Karpas-422 (cell line): ENCODE data around the gene IDI2. TPM values are rescaled to one million over a fixed set of nuclear protein-coding genes. Genes with fewer than 3 reads are reported as not detected.

Source experiments
- DNase-seq: peaks from one replicate; pipeline ENCODE4 v3.0.0-alpha.2; 2015
- H2AFZ ChIP-seq: fragments of 200-600 bp; sonication (generic); 2 replicates; pipeline ENCODE4 v1.6.1; 2014; ENCODE audit warnings: antibody characterized with exemption, low read length, mixed read lengths
- H3K27ac ChIP-seq: fragments of 200-600 bp; sonication (generic); 2 replicates; pipeline ENCODE4 v1.5.1; 2014; ENCODE audit warnings: mild to moderate bottlenecking, low read length, moderate library complexity
- H3K27me3 ChIP-seq: fragments of 200-600 bp; sonication (generic); 2 replicates; pipeline ENCODE4 v1.6.1; 2014; ENCODE audit warnings: low read length, mixed read lengths
- H3K36me3 ChIP-seq: fragments of 200-600 bp; sonication (generic); 2 replicates; pipeline ENCODE4 v1.6.1; 2014; ENCODE audit warnings: low read length, mixed read lengths; ENCODE audit not compliant: insufficient read depth
- H3K4me1 ChIP-seq: fragments of 200-600 bp; sonication (generic); 2 replicates; pipeline ENCODE4 v1.6.1; 2014; ENCODE audit warnings: mild to moderate bottlenecking, low read length, mixed read lengths
- H3K4me2 ChIP-seq: fragments of 200-600 bp; sonication (generic); 2 replicates; pipeline ENCODE4 v1.6.1; 2014; ENCODE audit warnings: low read length, low read depth, mild to moderate bottlenecking; ENCODE audit not compliant: poor library complexity, severe bottlenecking
- H3K4me3 ChIP-seq: fragments of 200-600 bp; sonication (generic); 2 replicates; pipeline ENCODE4 v1.5.1; 2014; ENCODE audit warnings: mild to moderate bottlenecking, antibody characterized with exemption, low read length, mixed read lengths
- H3K79me2 ChIP-seq: fragments of 200-600 bp; sonication (generic); 2 replicates; pipeline ENCODE4 v1.6.1; 2014; ENCODE audit warnings: mild to moderate bottlenecking, low read length, mixed read lengths
- H3K9ac ChIP-seq: fragments of 200-600 bp; sonication (generic); 2 replicates; pipeline ENCODE4 v1.6.0; 2014; ENCODE audit warnings: low read length
- H3K9me2 ChIP-seq: fragments of 200-600 bp; sonication (generic), shearing (Covaris generic); replicated peaks from 2 replicates; pipeline ENCODE4 v1.6.0; 2014; ENCODE audit warnings: mild to moderate bottlenecking, low read length, moderate library complexity; ENCODE audit not compliant: insufficient read depth
- H3K9me3 ChIP-seq: fragments of 300-700, 200-600 bp; sonication (generic); 2 replicates; pipeline ENCODE4 v1.6.1; 2014; ENCODE audit warnings: low read length, mixed read lengths
- H4K20me1 ChIP-seq: fragments of 200-600 bp; sonication (generic); 2 replicates; pipeline ENCODE4 v1.6.1; 2014; ENCODE audit warnings: mild to moderate bottlenecking, antibody characterized with exemption, low read length, low read depth; ENCODE audit not compliant: insufficient read depth
- total RNA-seq: library from RNA; depleted of rRNA; stranded (reverse); fragments of >200 nt; shearing (Covaris generic); gene quantifications from 2 replicates; pipeline ENCODE4 v1.2.3, GENCODE V29; 2014; ENCODE audit warnings: low replicate concordance

IDI2 gene
- total RNA-seq, 1 experiment from 2014 or later = not detected

GRCh38 chr10:1034758-1035157 is 9.1 kb upstream of the IDI2 start:
- Histone ChIP-seq H3K4me1 (peaks cover 13% of the 10 kb centered on the region), H3K9me3 (no peaks in the 10 kb centered on the region), H3K27ac (no peak overlapping the region), H3K9me2 (no peaks in the 10 kb centered on the region), H3K4me2 (no peak overlapping the region), H3K36me3 (peaks cover 8% of the 10 kb centered on the region; the same call in 1 of the 2 replicates), H4K20me1 (no peaks in the 10 kb centered on the region), H3K4me3 (no peak overlapping the region), H3K27me3 (no peaks in the 10 kb centered on the region), H3K9ac (no peak overlapping the region), H2AFZ (no peak overlapping the region), H3K79me2 (no peaks in the 10 kb centered on the region)
- DNase-seq = no peak

DNA sequence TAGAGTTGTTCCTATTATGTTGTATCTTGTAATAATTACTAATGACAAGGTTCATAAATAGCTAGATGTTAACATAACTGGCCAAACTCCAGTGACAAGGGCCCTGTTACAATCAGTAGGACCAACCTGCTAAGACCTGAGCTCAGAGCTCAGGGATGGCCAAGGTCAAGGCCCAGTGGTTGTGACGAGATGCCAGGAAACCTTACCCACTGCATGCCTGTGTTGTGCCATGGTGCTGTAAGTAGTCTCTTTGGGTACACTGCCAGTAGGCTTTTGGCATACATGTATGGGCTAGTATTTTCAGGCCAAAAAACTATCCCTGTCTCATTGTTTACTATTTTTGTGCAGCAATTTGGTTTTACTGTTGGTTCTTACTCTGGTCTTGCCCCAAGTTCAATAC is 7.9 kb upstream of the IDI2 start:
- no peak overlapping the region for H3K9ac ChIP-seq
- H3K4me1 ChIP-seq = peaks cover 4% of the 10 kb centered on the region; the same call in 1 of the 2 replicates
- no peak overlapping the region for H3K4me3 ChIP-seq
- no peaks in the 10 kb centered on the region for H3K79me2 ChIP-seq
- H3K9me3 ChIP-seq = no peaks in the 10 kb centered on the region
- H3K27ac ChIP-seq = no peak overlapping the region
- no peaks in the 10 kb centered on the region; the same call in 1 of the 2 replicates for H3K36me3 ChIP-seq
- no peaks in the 10 kb centered on the region for H3K27me3 ChIP-seq
- no peaks in the 10 kb centered on the region for H3K9me2 ChIP-seq
- DNase-seq = no peak
- H2AFZ ChIP-seq = no peak overlapping the region
- no peaks in the 10 kb centered on the region for H4K20me1 ChIP-seq
- no peak overlapping the region for H3K4me2 ChIP-seq

- no peak overlapping the region for H2AFZ ChIP-seq
- no peaks in the 10 kb centered on the region for H3K4me1 ChIP-seq
- peaks cover 4% of the 10 kb centered on the region; the same call in 1 of the 2 replicates for H3K36me3 ChIP-seq
- H3K27me3 ChIP-seq = no peaks in the 10 kb centered on the region
- no peak overlapping the region for H3K4me2 ChIP-seq
- no peaks in the 10 kb centered on the region for H3K9me3 ChIP-seq
- no peaks in the 10 kb centered on the region for H4K20me1 ChIP-seq
- no peak overlapping the region for H3K27ac ChIP-seq
- no peak overlapping the region for H3K4me3 ChIP-seq
- no peak for DNase-seq
- H3K9me2 ChIP-seq = no peaks in the 10 kb centered on the region
- H3K79me2 ChIP-seq = no peaks in the 10 kb centered on the region
- no peak overlapping the region for H3K9ac ChIP-seq
Measured at GRCh38 chr10:1029838-1030237, 4.2 kb upstream of the IDI2 start.

- Histone ChIP-seq H3K9ac (no peak overlapping the region), H3K27ac (no peak overlapping the region), H3K4me1 (no peaks in the 10 kb centered on the region), H4K20me1 (no peaks in the 10 kb centered on the region), H3K79me2 (no peaks in the 10 kb centered on the region), H3K27me3 (no peaks in the 10 kb centered on the region), H3K9me3 (no peaks in the 10 kb centered on the region), H2AFZ (no peak overlapping the region), H3K9me2 (no peaks in the 10 kb centered on the region), H3K4me3 (no peak overlapping the region), H3K4me2 (no peak overlapping the region), H3K36me3 (peaks cover 8% of the 10 kb centered on the region; the same call in 1 of the 2 replicates)
- DNase-seq = no peak
Measured at GRCh38 chr10:1026578-1026977, 919 bp upstream of the IDI2 start.

- Histone ChIP-seq H3K9me2 (no peaks in the 10 kb centered on the region), H3K27me3 (no peaks in the 10 kb centered on the region)
Measured at GRCh38 chr10:1024103-1024502, 1.6 kb downstream of the IDI2 start.

DNA sequence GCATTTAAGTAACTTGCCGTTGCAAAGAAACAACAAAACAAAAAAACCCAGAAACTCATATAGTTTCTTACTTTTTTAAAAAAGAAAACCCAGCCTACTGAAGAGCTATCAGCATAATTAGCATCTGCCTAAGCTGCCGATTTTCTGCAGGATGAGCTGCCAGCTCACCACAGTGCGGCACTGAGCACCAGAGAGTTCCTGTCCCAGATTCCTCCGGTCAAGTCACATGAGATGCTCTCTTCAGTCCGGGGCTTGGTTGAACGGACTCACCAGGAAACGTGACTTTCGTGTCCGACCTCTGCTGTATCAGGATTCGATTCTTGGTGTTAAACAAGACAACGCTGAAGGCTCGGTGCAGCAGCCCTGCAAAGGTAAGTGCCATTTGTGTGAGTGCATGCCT is 3.2 kb downstream of the IDI2 start:
- Histone ChIP-seq H3K27ac (no peak overlapping the region), H3K9me3 (no peaks in the 10 kb centered on the region), H4K20me1 (no peaks in the 10 kb centered on the region), H3K9ac (no peak overlapping the region), H2AFZ (no peak overlapping the region), H3K79me2 (no peaks in the 10 kb centered on the region), H3K4me1 (no peaks in the 10 kb centered on the region), H3K4me2 (no peak overlapping the region), H3K27me3 (no peaks in the 10 kb centered on the region), H3K36me3 (peaks cover 27% of the 10 kb centered on the region), H3K4me3 (no peak overlapping the region), H3K9me2 (no peaks in the 10 kb centered on the region)
- DNase-seq = no peak

More at GRCh38 chr10:1024103-1024502, 1.6 kb downstream of the IDI2 start:
- H3K4me3 ChIP-seq = no peak overlapping the region
- no peaks in the 10 kb centered on the region for H3K79me2 ChIP-seq
- no peak overlapping the region for H3K9ac ChIP-seq
- DNase-seq = no peak
- no peak overlapping the region for H3K27ac ChIP-seq
- no peaks in the 10 kb centered on the region for H4K20me1 ChIP-seq
- H3K9me3 ChIP-seq = no peaks in the 10 kb centered on the region
- H3K4me2 ChIP-seq = no peak overlapping the region
- no peaks in the 10 kb centered on the region for H3K4me1 ChIP-seq
- no peak overlapping the region for H2AFZ ChIP-seq
- peaks cover 20% of the 10 kb centered on the region for H3K36me3 ChIP-seq

GRCh38 chr10:1020958-1021357 is 4.7 kb downstream of the IDI2 start:
- Histone ChIP-seq H3K36me3 (peaks cover 37% of the 10 kb centered on the region), H3K4me1 (no peaks in the 10 kb centered on the region), H3K79me2 (no peaks in the 10 kb centered on the region), H3K4me2 (no peak overlapping the region), H3K9me2 (no peaks in the 10 kb centered on the region), H4K20me1 (no peaks in the 10 kb centered on the region), H3K9me3 (no peaks in the 10 kb centered on the region), H2AFZ (no peak overlapping the region), H3K4me3 (no peak overlapping the region), H3K27ac (no peak overlapping the region), H3K27me3 (no peaks in the 10 kb centered on the region), H3K9ac (no peak overlapping the region)
- no peak for DNase-seq

- H4K20me1 ChIP-seq = no peaks in the 10 kb centered on the region
- H3K4me1 ChIP-seq = no peaks in the 10 kb centered on the region
- no peak overlapping the region for H3K27ac ChIP-seq
- H3K27me3 ChIP-seq = no peaks in the 10 kb centered on the region
- H3K9ac ChIP-seq = no peak overlapping the region
- DNase-seq = no peak
- no peak overlapping the region for H3K4me3 ChIP-seq
- H3K79me2 ChIP-seq = no peaks in the 10 kb centered on the region
- H3K9me3 ChIP-seq = no peaks in the 10 kb centered on the region
- no peak overlapping the region for H3K4me2 ChIP-seq
- no peak overlapping the region for H2AFZ ChIP-seq
- peaks cover 37% of the 10 kb centered on the region for H3K36me3 ChIP-seq
- no peaks in the 10 kb centered on the region for H3K9me2 ChIP-seq
Measured at GRCh38 chr10:1020460-1020859, 5.2 kb downstream of the IDI2 start.

DNA sequence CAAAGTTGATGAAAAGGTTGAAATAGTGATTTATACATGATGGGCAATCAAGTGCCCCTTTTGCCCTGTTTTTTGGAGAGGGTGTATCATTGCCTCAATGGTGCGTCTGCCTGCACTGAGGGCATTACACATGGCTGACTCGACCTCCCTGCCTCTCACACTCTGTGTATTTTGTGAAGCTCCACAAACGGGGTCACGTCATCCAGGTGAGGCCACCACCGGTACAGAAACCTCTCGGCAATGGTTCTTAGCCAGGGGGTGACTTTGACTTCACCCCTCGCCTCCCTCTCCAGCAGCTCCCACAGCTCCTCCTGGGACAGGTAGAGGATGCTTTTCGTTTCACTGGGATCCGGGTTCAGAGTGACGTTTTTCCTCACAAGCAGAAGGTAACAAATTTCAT is 6.3 kb downstream of the IDI2 start:
- Histone ChIP-seq H3K9me3 (no peaks in the 10 kb centered on the region), H3K79me2 (no peaks in the 10 kb centered on the region), H3K27ac (no peak overlapping the region), H3K9ac (no peak overlapping the region), H3K4me3 (no peak overlapping the region), H3K9me2 (no peaks in the 10 kb centered on the region), H3K4me2 (no peak overlapping the region), H4K20me1 (0 out of 2 replicates have a peak, but pooled peaks cover 7% of the 10 kb centered on the region), H2AFZ (no peak overlapping the region), H3K4me1 (no peaks in the 10 kb centered on the region), H3K27me3 (no peaks in the 10 kb centered on the region), H3K36me3 (peaks cover 40% of the 10 kb centered on the region)
- no peak for DNase-seq
